Fibroblast of pulmonary artery (primary cell): ENCODE data around the gene ACKR2.

Source experiments
- DNase-seq: peaks from one replicate; pipeline ENCODE4 v3.0.0-alpha.2; 2010; ENCODE audit warnings: low read depth
- H3K4me3 ChIP-seq: replicated peaks from 2 replicates; pipeline ENCODE4 v1.5.1; 2011; ENCODE audit warnings: low read depth, mild to moderate bottlenecking, control low read depth, low read length, moderate library complexity
- CTCF ChIP-seq: IDR thresholded peaks from 2 replicates; pipeline ENCODE4 v1.5.1; 2011; ENCODE audit warnings: mild to moderate bottlenecking, control low read depth, low read length, inconsistent platforms; ENCODE audit errors: missing control alignments

ACKR2 gene

DNA sequence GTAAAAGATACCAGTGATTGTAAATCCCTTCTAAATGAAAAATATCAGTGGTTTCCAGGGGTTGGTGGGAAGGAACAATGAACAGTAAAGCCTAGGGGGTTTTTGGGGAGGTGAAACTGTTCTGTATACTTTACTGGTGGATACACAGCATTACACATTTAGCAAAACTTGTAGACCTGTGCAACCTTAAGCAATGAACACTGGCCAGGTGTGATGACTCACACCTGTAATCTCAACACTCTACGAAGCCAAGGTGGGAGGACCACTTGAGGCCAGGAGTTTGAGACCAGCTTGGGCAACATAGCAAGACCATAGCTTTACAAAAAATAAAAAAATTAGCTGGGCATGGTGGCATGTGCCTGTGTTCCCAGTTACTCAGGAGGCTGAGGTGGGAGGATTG is 38.0 kb upstream of the ACKR2 start:
- TF ChIP-seq CTCF = no peak
- no peak for DNase-seq
- H3K4me3 ChIP-seq = no peak overlapping the region

DNA sequence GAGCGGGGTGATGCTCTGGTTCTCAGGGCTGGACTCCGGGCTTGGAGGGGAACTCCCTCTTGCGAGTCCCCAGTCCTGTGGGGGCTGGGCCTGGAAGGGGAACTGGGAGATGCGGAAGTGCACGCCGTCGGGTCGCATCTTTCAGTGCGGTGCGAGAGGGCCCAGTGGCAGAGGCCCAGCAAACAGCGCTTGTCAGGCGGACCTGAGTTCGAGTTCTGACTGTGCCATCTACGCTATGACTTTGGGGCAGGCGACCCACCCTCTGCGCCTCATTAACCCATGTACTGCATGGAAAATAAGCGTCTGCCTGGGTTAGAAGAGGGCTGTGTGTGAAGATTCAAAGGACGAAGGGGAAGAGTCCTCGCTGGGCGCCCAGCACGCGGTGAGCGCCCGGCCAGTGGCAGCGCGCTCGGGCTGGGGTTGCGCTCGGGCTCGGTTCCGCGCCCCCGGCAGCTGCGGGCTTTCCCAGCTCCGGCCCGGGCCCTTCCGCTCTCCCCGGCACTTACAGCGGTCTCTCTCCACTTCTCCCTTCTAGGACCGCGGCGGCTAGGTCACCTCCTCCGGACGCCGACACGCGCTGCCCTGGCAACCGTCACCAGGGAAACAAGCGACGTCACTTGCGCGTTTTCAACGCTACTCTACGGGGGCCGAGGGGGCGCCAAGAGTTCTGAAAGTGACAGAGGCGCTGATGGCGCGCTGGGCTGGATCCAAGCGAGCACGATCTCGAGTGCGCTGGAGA is 36.4 kb upstream of the ACKR2 start, which contains the start of gene CCDC13:
Gene CCDC13 (minus strand): TSS at position 584 of the 739 bp plus-strand sequence. CDS start 14,908 bp downstream, outside the sequence.
- H3K4me3 ChIP-seq = peak within 1 kb of the TSS; percentile 60
- no peak for TF ChIP-seq CTCF
- peak; percentile 93 for DNase-seq

DNA sequence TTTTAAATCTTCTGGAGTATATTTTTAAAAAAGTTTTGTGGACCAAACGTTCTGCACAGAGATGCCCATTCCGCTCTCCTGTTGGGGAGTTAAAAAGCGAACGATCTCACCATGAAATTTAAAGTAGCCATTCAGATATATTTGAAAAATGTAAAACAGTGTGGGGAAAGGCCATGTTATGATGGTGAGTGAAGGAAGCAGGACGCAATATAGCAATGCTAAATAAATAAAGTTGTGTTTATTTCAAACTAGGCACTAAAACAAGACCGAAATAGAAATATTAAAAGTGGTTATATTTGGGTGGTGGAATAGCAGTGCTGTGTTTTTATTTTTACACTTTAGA is 35.9 kb upstream of the ACKR2 start:
- DNase-seq = no peak
- H3K4me3 ChIP-seq = peak overlapping the region; percentile 60
- no peak for TF ChIP-seq CTCF

GRCh38 chr3:42778644-42779043 is 30.6 kb upstream of the ACKR2 start:
- DNase-seq = peak; percentile 44
- no peak for TF ChIP-seq CTCF
- H3K4me3 ChIP-seq = no peak overlapping the region

- no peak for DNase-seq
- TF ChIP-seq CTCF = no peak
- H3K4me3 ChIP-seq = no peak overlapping the region
These were observed 28.8 kb upstream of the ACKR2 start for GRCh38 chr3:42780398-42780797.

- peak; percentile 89 for DNase-seq
- no peak overlapping the region for H3K4me3 ChIP-seq
These were observed 28.1 kb upstream of the ACKR2 start for GRCh38 chr3:42780892-42781700.

More at GRCh38 chr3:42780892-42781700, 28.1 kb upstream of the ACKR2 start:
- TF ChIP-seq CTCF = peak; percentile 69
